DND-41 (cell line): ENCODE data around the gene DDIAS.
"Not testable (repeated sequence)": the region's sequence is repeated elsewhere in the genome, so short reads cannot be mapped to it uniquely, and the experiment has no call there.

Source experiments
- ATAC-seq: fragments of 200-7000 bp; cut with Tn5 transposase; 3 replicates; pipeline ENCODE4 v1.9.1; 2021; ENCODE audit warnings: low read depth; ENCODE audit not compliant: insufficient read depth
- DNase-seq: peaks from one replicate; pipeline ENCODE4 v3.0.0-alpha.2; 2020
- H2AFZ ChIP-seq: 2 replicates; pipeline ENCODE4 v1.6.0; 2012; ENCODE audit warnings: low read depth, low read length
- H3K27ac ChIP-seq: 2 replicates; pipeline ENCODE4 v1.5.1; 2012; ENCODE audit warnings: low read length, inconsistent platforms
- H3K27me3 ChIP-seq: fragments of 200-600 bp; sonication (generic); 2 replicates; pipeline ENCODE4 v1.6.0; 2012; ENCODE audit warnings: low read length, mild to moderate bottlenecking, inconsistent platforms; ENCODE audit not compliant: insufficient read depth, poor library complexity
- H3K36me3 ChIP-seq: 2 replicates; pipeline ENCODE4 v1.5.1; 2012; ENCODE audit warnings: low read length, inconsistent platforms; ENCODE audit not compliant: insufficient read depth
- H3K4me1 ChIP-seq: 2 replicates; pipeline ENCODE4 v1.5.1; 2012; ENCODE audit warnings: mild to moderate bottlenecking, low read length; ENCODE audit not compliant: insufficient read depth
- H3K4me2 ChIP-seq: 2 replicates; pipeline ENCODE4 v1.6.0; 2012; ENCODE audit warnings: mild to moderate bottlenecking, moderate library complexity, low read length, inconsistent platforms; ENCODE audit not compliant: insufficient read depth
- H3K4me3 ChIP-seq, 2 experiments: fragments of 200-600 bp in 1 of 2; shearing (Covaris generic) in 1 of 2; 2 replicates each; pipeline ENCODE4 v1.5.1; 2012 to 2016; ENCODE audit warnings: inconsistent platforms in 2 of 2, low read length in 2 of 2, mild to moderate bottlenecking in 2 of 2, low read depth in 1 of 2, moderate library complexity in 1 of 2
- H3K79me2 ChIP-seq: 2 replicates; pipeline ENCODE4 v1.6.0; 2012; ENCODE audit warnings: low read length, inconsistent platforms; ENCODE audit not compliant: insufficient read depth
- H3K9ac ChIP-seq: 2 replicates; pipeline ENCODE4 v1.6.0; 2012; ENCODE audit warnings: low read depth, mild to moderate bottlenecking, inconsistent platforms, low read length, moderate library complexity
- H3K9me3 ChIP-seq: 2 replicates; pipeline ENCODE4 v1.5.1; 2012; ENCODE audit warnings: low read length, moderate library complexity, mild to moderate bottlenecking, inconsistent platforms; ENCODE audit not compliant: insufficient read depth, severe bottlenecking
- H4K20me1 ChIP-seq: 2 replicates; pipeline ENCODE4 v1.6.0; 2012; ENCODE audit warnings: low read length; ENCODE audit not compliant: insufficient read depth
- CTCF ChIP-seq: IDR thresholded peaks from 2 replicates; pipeline ENCODE4 v1.5.1; 2012; ENCODE audit warnings: borderline replicate concordance, low read length, moderate library complexity, mild to moderate bottlenecking; ENCODE audit not compliant: poor library complexity, severe bottlenecking; ENCODE audit errors: extremely low read depth
- EZH2 ChIP-seq: IDR thresholded peaks from 3 replicates; pipeline ENCODE4 v1.6.1; 2012; ENCODE audit warnings: borderline replicate concordance, low read depth, mild to moderate bottlenecking, moderate library complexity, low read length, inconsistent platforms; ENCODE audit not compliant: severe bottlenecking

DDIAS gene

GRCh38 chr11:82967381-82967780 lies 65.8 kb downstream of the DDIAS start:
- Histone ChIP-seq H3K27me3 (no peaks in the 10 kb centered on the region), H3K4me1 (no peaks in the 10 kb centered on the region), H3K27ac (no peak overlapping the region), H3K9ac (no peak overlapping the region), H3K36me3 (no peaks in the 10 kb centered on the region), H3K79me2 (no peaks in the 10 kb centered on the region), H2AFZ (no peak overlapping the region), H3K4me3 (no peak overlapping the region), H3K9me3 (no peaks in the 10 kb centered on the region), H4K20me1 (no peaks in the 10 kb centered on the region), H3K4me2 (no peak overlapping the region)
- no peak for DNase-seq
- TF ChIP-seq CTCF (no peak), EZH2 (no peak)
- no peak for ATAC-seq

DNA sequence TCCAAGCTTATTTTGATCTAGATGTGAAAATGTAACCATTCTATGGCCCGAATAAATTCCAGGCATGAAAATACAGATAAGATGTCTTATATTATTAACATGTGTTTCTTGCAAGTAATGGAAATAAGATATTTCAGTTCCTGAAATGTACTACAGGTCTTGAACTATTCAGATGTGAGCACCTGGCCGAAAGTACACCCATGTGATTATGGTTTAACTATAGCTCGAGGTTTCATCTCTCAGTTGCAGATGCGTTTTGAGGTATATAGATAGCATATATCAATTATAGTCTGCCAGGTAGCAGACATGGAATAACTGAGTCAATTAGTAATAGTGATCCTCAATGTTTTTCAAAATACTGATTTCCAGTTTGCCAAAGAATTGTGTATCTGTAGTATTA lies 68.3 kb downstream of the DDIAS start:
- no peaks in the 10 kb centered on the region for H3K36me3 ChIP-seq
- no peaks in the 10 kb centered on the region for H3K9me3 ChIP-seq
- H3K4me3 ChIP-seq, result no peak overlapping the region
- TF ChIP-seq CTCF (no peak), EZH2 (no peak)
- H3K79me2 ChIP-seq, result no peaks in the 10 kb centered on the region
- H2AFZ ChIP-seq, result no peak overlapping the region
- no peak overlapping the region for H3K4me2 ChIP-seq
- ATAC-seq (no peak), DNase-seq (no peak)
- H3K27ac ChIP-seq, result no peak overlapping the region
- no peaks in the 10 kb centered on the region for H3K4me1 ChIP-seq
- no peaks in the 10 kb centered on the region for H4K20me1 ChIP-seq
- no peak overlapping the region for H3K9ac ChIP-seq
- no peaks in the 10 kb centered on the region for H3K27me3 ChIP-seq

GRCh38 chr11:82970507-82971083 lies 69.1 kb downstream of the DDIAS start:
- H3K36me3 ChIP-seq, H3K9me3 ChIP-seq, H3K27ac ChIP-seq, H3K4me2 ChIP-seq, H3K9ac ChIP-seq, ATAC-seq, H4K20me1 ChIP-seq, H3K4me1 ChIP-seq, H3K27me3 ChIP-seq, H2AFZ ChIP-seq, H3K79me2 ChIP-seq, H3K4me3 ChIP-seq, DNase-seq: not testable (repeated sequence)

DNA sequence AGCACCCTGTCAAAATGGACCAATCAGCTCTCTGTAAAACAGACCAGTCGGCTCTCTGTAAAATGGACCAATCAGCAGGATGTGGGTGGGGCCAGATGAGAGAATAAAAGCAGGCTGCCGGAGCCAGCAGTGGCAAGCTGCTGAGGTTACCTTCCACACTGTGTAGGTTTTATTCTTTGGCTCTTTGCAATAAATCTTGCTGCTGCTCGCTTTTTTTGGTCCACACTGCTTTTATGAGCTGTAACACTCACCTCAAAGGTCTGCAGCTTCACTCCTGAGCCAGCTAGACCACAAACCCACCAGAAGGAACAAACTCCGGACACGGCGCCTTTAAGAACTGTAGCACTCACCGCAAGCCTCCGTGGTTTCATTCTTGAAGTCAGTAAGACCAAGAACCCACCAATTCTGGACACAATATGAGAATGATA lies 70.0 kb downstream of the DDIAS start:
- H2AFZ ChIP-seq, H3K27ac ChIP-seq, H4K20me1 ChIP-seq, H3K27me3 ChIP-seq, H3K9ac ChIP-seq, DNase-seq, H3K4me3 ChIP-seq, H3K36me3 ChIP-seq, H3K9me3 ChIP-seq, H3K4me2 ChIP-seq, H3K4me1 ChIP-seq, ATAC-seq, H3K79me2 ChIP-seq: not testable (repeated sequence)
